GM23338 (cell line): ENCODE results near the gene MSH2. TPM values are rescaled to one million over a fixed set of nuclear protein-coding genes. Genes with fewer than 3 reads are reported as not detected.

Source experiments
- ATAC-seq: fragments of 200-7000 bp; cut with Tn5 transposase; 3 replicates; pipeline ENCODE4 v1.9.1; 2020
- DNase-seq: peaks from one replicate; pipeline ENCODE4 v3.0.0-alpha.2; 2015; ENCODE audit warnings: low spot score
- H2AFZ ChIP-seq: fragments of 200-600 bp; sonication (generic); 2 replicates; pipeline ENCODE4 v1.8.0; 2016; ENCODE audit warnings: antibody characterized with exemption, mild to moderate bottlenecking, moderate library complexity
- H3F3A ChIP-seq: fragments of 200-600 bp; sonication (generic); replicated peaks from 2 replicates; pipeline ENCODE4 v1.8.0; 2017; ENCODE audit warnings: antibody characterized with exemption, mixed run types, low read depth
- H3K27ac ChIP-seq: fragments of 200-600 bp; sonication (generic); 2 replicates; pipeline ENCODE4 v1.6.1; 2016; ENCODE audit warnings: low read depth
- H3K27me3 ChIP-seq: fragments of 200-600 bp; sonication (generic); 2 replicates; pipeline ENCODE4 v1.8.0; 2016; ENCODE audit warnings: mild to moderate bottlenecking, mixed run types, moderate library complexity; ENCODE audit not compliant: insufficient read depth
- H3K36me3 ChIP-seq: fragments of 200-600 bp; sonication (generic); 2 replicates; pipeline ENCODE4 v1.8.0; 2016; ENCODE audit warnings: mild to moderate bottlenecking; ENCODE audit not compliant: insufficient read depth
- H3K4me1 ChIP-seq: fragments of 200-600 bp; sonication (generic); 2 replicates; pipeline ENCODE4 v1.8.0; 2016; ENCODE audit warnings: mild to moderate bottlenecking, moderate library complexity; ENCODE audit not compliant: insufficient read depth
- H3K4me2 ChIP-seq: fragments of 200-600 bp; sonication (generic); 2 replicates; pipeline ENCODE4 v1.7.1; 2017; ENCODE audit warnings: mixed run types
- H3K4me3 ChIP-seq: fragments of 200-600 bp; sonication (generic); 2 replicates; pipeline ENCODE4 v1.6.1; 2016; ENCODE audit warnings: mixed run types
- H3K79me2 ChIP-seq: fragments of 200-600 bp; sonication (generic); replicated peaks from 2 replicates; pipeline ENCODE4 v1.8.0; 2017; ENCODE audit warnings: mild to moderate bottlenecking; ENCODE audit not compliant: insufficient read depth
- H3K9me2 ChIP-seq: fragments of 200-600 bp; sonication (generic); 2 replicates; pipeline ENCODE4 v1.8.0; 2017; ENCODE audit not compliant: insufficient read depth
- H4K20me1 ChIP-seq: fragments of 200-600 bp; sonication (generic); replicated peaks from 2 replicates; pipeline ENCODE4 v1.8.0; 2017; ENCODE audit warnings: mild to moderate bottlenecking; ENCODE audit not compliant: insufficient read depth
- H3K27ac Mint-ChIP-seq: 2 replicates; pipeline ENCODE4 v1.8.0; 2020; ENCODE audit warnings: inconsistent platforms, mild to moderate bottlenecking, moderate library complexity, mixed read lengths
- H3K27me3 Mint-ChIP-seq: 3 replicates; pipeline ENCODE4 v1.8.0; 2022; ENCODE audit warnings: low read depth, mild to moderate bottlenecking, moderate library complexity, mixed read lengths, inconsistent platforms; ENCODE audit not compliant: insufficient read depth, poor library complexity
- H3K36me3 Mint-ChIP-seq: 3 replicates; pipeline ENCODE4 v1.8.0; 2021; ENCODE audit warnings: low read depth, mild to moderate bottlenecking, inconsistent platforms, moderate library complexity, mixed read lengths
- H3K4me1 Mint-ChIP-seq: 3 replicates; pipeline ENCODE4 v1.8.0; 2020; ENCODE audit warnings: mild to moderate bottlenecking, inconsistent platforms, mixed read lengths
- H3K4me3 Mint-ChIP-seq: 3 replicates; pipeline ENCODE4 v1.8.0; 2021; ENCODE audit warnings: moderate library complexity, mild to moderate bottlenecking, inconsistent platforms, mixed read lengths
- H3K9me3 Mint-ChIP-seq: 3 replicates; pipeline ENCODE4 v1.8.0; 2020; ENCODE audit warnings: moderate library complexity, mild to moderate bottlenecking, inconsistent platforms, mixed read lengths
- CREB1 ChIP-seq: fragments of 250-450 bp; sonication (Bioruptor Pico); IDR thresholded peaks from 2 replicates; pipeline ENCODE4 v1.5.0; 2020; ENCODE audit warnings: low read depth, mild to moderate bottlenecking, moderate library complexity
- CTCF ChIP-seq, 2 experiments: fragments of 200-600 bp in 1 of 2; sonication (generic) in 1 of 2; conservative IDR thresholded peaks; 2 replicates each; pipeline versions ENCODE4 v1.5.1 to v1.6.1; 2016 to 2017; ENCODE audit warnings: antibody characterized with exemption in 2 of 2, low read depth in 2 of 2, mild to moderate bottlenecking in 2 of 2, moderate library complexity in 1 of 2
- ETS1 ChIP-seq: IDR thresholded peaks from 2 replicates; pipeline ENCODE4 v1.6.1; 2016; ENCODE audit warnings: antibody characterized with exemption
- EZH2phosphoT487 ChIP-seq: fragments of 200-600 bp; sonication (generic); IDR thresholded peaks from one replicate; pipeline ENCODE4 v1.8.1; 2018; ENCODE audit warnings: antibody characterized with exemption; ENCODE audit not compliant: unreplicated experiment
- JUNB ChIP-seq: IDR thresholded peaks from one replicate; pipeline ENCODE4 v1.6.1; 2016; ENCODE audit warnings: antibody characterized with exemption; ENCODE audit not compliant: unreplicated experiment
- NANOG ChIP-seq: IDR thresholded peaks from 2 replicates; pipeline ENCODE4 v1.6.1; 2016; ENCODE audit warnings: antibody characterized with exemption, borderline replicate concordance
- POLR2AphosphoS5 ChIP-seq: IDR thresholded peaks from 2 replicates; pipeline ENCODE4 v1.6.1; 2016; ENCODE audit warnings: antibody characterized with exemption, low read depth
- REST ChIP-seq: IDR thresholded peaks from one replicate; pipeline ENCODE4 v1.6.1; 2018; ENCODE audit warnings: antibody characterized with exemption; ENCODE audit not compliant: unreplicated experiment
- ZNF114 ChIP-seq: fragments of 250-450 bp; sonication (Bioruptor Pico); IDR thresholded peaks from 2 replicates; pipeline ENCODE4 v1.5.0; 2020; ENCODE audit warnings: mild to moderate bottlenecking, moderate library complexity
- ZNF331 ChIP-seq: fragments of 250-450 bp; sonication (Bioruptor Pico); IDR thresholded peaks from 2 replicates; pipeline ENCODE4 v1.5.0; 2020; ENCODE audit warnings: low read depth, mild to moderate bottlenecking, moderate library complexity
- ZNF462 ChIP-seq: fragments of 250-450 bp; sonication (Bioruptor Pico); IDR thresholded peaks from 2 replicates; pipeline ENCODE4 v1.5.0; 2020; ENCODE audit warnings: mild to moderate bottlenecking, moderate library complexity
- polyA plus RNA-seq: library from polyadenylated mRNA; unstranded; fragments of >200 nt; fragmentation: Nextera tagmentation; extraction: Ambion mirVana; gene quantifications from 2 replicates; pipeline ENCODE4 v1.2.1, GENCODE V29; 2016
- total RNA-seq: library from RNA; depleted of rRNA; stranded (reverse); fragments of >200 nt; shearing (Covaris generic); gene quantifications from 2 replicates; pipeline ENCODE4 v1.2.3, GENCODE V29; 2014

The MSH2 gene
- total and polyA plus RNA-seq, 2 experiments from 2014 or later: 156 to 249 TPM

GRCh38 chr2:47420214-47420613 is 17.3 kb downstream of the MSH2 start:
- Mint-ChIP-seq H3K9me3 (no peaks in the 10 kb centered on the region), H3K36me3 (peaks cover 87% of the 10 kb centered on the region), H3K4me3 (no peak overlapping the region), H3K27me3 (peaks cover 4% of the 10 kb centered on the region), H3K4me1 (no peaks in the 10 kb centered on the region), H3K27ac (no peak overlapping the region)
- no peak for ATAC-seq
- H3K4me1 ChIP-seq: no peaks in the 10 kb centered on the region
- H3K4me2 ChIP-seq: no peak overlapping the region
- peaks cover 52% of the 10 kb centered on the region for H3K79me2 ChIP-seq
- no peak overlapping the region for H2AFZ ChIP-seq
- H3F3A ChIP-seq: peaks cover 10% of the 10 kb centered on the region; the same call in 1 of the 2 replicates
- no peak for DNase-seq
- no peaks in the 10 kb centered on the region for H3K9me2 ChIP-seq
- H3K27ac ChIP-seq: 0 out of 2 replicates have a peak overlapping the region, but pooled peaks have one; percentile 27
- H4K20me1 ChIP-seq: peaks cover 40% of the 10 kb centered on the region
- H3K4me3 ChIP-seq: no peak overlapping the region
- TF ChIP-seq EZH2phosphoT487 (no peak), REST (no peak), JUNB (no peak), ZNF331 (CRISPR knock-in tag) (no peak), NANOG (no peak), CREB1 (CRISPR knock-in tag) (no peak), ZNF462 (CRISPR knock-in tag) (no peak), CTCF (conservative IDR thresholded peaks at IDR 0.05; ENCODE audit: low read depth in 2 of 2) (no peak), POLR2AphosphoS5 (no peak), ETS1 (no peak), ZNF114 (CRISPR knock-in tag) (no peak)
- H3K27me3 ChIP-seq: no peaks in the 10 kb centered on the region
- H3K36me3 ChIP-seq: peaks cover 82% of the 10 kb centered on the region
